ENCODE results near the gene BNC2. TPM values are rescaled to one million over a fixed set of nuclear protein-coding genes. Genes with fewer than 3 reads are reported as not detected.

The BNC2 gene
- total and polyA plus RNA-seq, 8 donors = 0.28 to 7.6 (median 0.99) TPM

DNA sequence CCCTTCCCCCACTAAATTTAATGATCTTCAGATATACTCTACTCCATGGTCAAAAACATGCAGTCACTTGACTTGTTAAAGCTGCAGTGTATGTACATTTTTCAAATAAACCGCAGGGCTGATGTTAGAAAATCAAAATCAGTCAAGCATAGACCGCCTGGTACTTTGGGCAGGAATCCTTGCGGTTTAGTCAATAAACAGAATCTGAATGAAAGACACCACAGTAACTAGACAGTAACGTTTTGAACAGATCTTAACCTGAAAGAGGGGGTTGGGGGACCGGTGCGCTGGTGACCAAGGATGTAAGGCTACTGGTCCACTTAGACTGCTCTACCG is 188.8 kb downstream of the BNC2 start:
- no peak for FAIRE-seq
- no peaks in the 10 kb centered on the region for H3K36me3 ChIP-seq
- no peak overlapping the region for H3K4me3 ChIP-seq
- no peak for TF ChIP-seq CTCF (IDR thresholded peaks at IDR 0.05)
- no peak for DNase-seq
- WGBS, 2 donors = 63 to 72% methylated on average over 7 of the region's 7 CpGs
- H3K27me3 ChIP-seq = no peaks in the 10 kb centered on the region
- H3K9me3 ChIP-seq = no peaks in the 10 kb centered on the region
- H3K4me1 ChIP-seq = no peaks in the 10 kb centered on the region
- no peak for ATAC-seq
- no peak overlapping the region for H3K27ac ChIP-seq
- intact Hi-C loops (cut with DNase I) = no loop called here

- Histone ChIP-seq H3K9me3 (no peaks in the 10 kb centered on the region), H3K4me3 (no peak overlapping the region), H3K27ac (no peak overlapping the region), H3K36me3 (no peaks in the 10 kb centered on the region), H3K27me3 (no peaks in the 10 kb centered on the region), H3K4me1 (no peaks in the 10 kb centered on the region)
- ATAC-seq (no peak), DNase-seq (no peak), FAIRE-seq (no peak)
- WGBS, 2 donors = 57 to 64% methylated on average over 5 of the region's 5 CpGs
- no peak for TF ChIP-seq CTCF (IDR thresholded peaks at IDR 0.05)
- intact Hi-C loops (cut with DNase I) = no loop called here
Measured at GRCh38 chr9:16680975-16681651, 189.4 kb downstream of the BNC2 start.

- DNase-seq (no peak), ATAC-seq (no peak), FAIRE-seq (no peak)
- Histone ChIP-seq H3K9me3 (no peaks in the 10 kb centered on the region), H3K27me3 (no peaks in the 10 kb centered on the region), H3K27ac (no peak overlapping the region), H3K4me1 (no peaks in the 10 kb centered on the region), H3K36me3 (no peaks in the 10 kb centered on the region), H3K4me3 (no peak overlapping the region)
- WGBS, 2 donors = 58 to 72% methylated on average over 3 of the region's 3 CpGs
- intact Hi-C loops (cut with DNase I) = no loop called here
- TF ChIP-seq CTCF (IDR thresholded peaks at IDR 0.05) = no peak
Measured at GRCh38 chr9:16680541-16680940, 189.9 kb downstream of the BNC2 start.

DNA sequence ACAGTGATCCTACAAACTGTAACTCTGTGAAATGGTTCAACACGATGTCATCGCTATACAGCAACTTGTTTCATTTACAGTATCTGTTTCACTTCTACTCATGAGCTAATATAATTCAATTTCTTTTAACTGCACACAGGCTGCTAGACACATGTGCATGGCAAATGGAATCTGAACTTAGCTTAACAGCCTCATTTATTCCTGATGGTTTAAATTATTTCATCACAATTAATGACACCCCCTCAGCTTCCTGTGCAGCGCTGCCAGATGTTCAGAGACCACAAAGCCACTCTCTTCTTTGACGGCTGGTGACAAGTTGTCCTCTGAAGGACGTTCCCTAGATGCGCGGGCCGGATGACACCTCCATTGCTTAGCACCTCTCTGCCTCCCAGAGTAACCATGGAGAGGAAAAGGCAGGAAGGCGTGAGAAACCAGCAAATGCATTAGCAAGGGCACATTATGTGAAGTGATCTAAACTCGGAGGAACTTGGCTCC is 191.1 kb downstream of the BNC2 start:
- no peak for DNase-seq
- Histone ChIP-seq H3K4me1 (no peaks in the 10 kb centered on the region), H3K27me3 (no peaks in the 10 kb centered on the region), H3K27ac (no peak overlapping the region), H3K36me3 (no peaks in the 10 kb centered on the region), H3K4me3 (no peak overlapping the region), H3K9me3 (no peaks in the 10 kb centered on the region)
- FAIRE-seq = no peak
- WGBS, 2 donors = 61 to 74% methylated on average over 10 of the region's 10 CpGs
- intact Hi-C loops (cut with DNase I) = no loop called here
- TF ChIP-seq CTCF (IDR thresholded peaks at IDR 0.05) = no peak
- ATAC-seq = peak in 1 of 4 donors; percentile 47

GRCh38 chr9:16676519-16676918 is 194.0 kb downstream of the BNC2 start:
- ATAC-seq = no peak
- Histone ChIP-seq H3K27me3 (no peaks in the 10 kb centered on the region), H3K36me3 (no peaks in the 10 kb centered on the region), H3K4me1 (no peaks in the 10 kb centered on the region), H3K4me3 (no peak overlapping the region), H3K27ac (no peak overlapping the region), H3K9me3 (no peaks in the 10 kb centered on the region)
- DNase-seq = no peak
- TF ChIP-seq CTCF (IDR thresholded peaks at IDR 0.05) = no peak
- whole genome bisulfite sequencing, 2 donors = 84 to 90% methylated on average over 3 of the region's 3 CpGs
- intact Hi-C loops (cut with DNase I) = no loop called here
- FAIRE-seq = no peak
